ENCODE results near the gene ABCB11. TPM values are rescaled to one million over a fixed set of nuclear protein-coding genes. Genes with fewer than 3 reads are reported as not detected.

Gene ABCB11
- polyA plus RNA-seq, 1 donor, result 5.3 TPM

GRCh38 chr2:168952424-168952823 is 78.7 kb downstream of the ABCB11 start:
- H3K36me3 ChIP-seq (ENCODE audit: control insufficient read depth, insufficient read depth, low read length), result no peaks in the 10 kb centered on the region
- WGBS (ENCODE audit: insufficient coverage, low lambda C conversion rate), result 100% methylated on average over 1 of the region's 1 CpG
- no peaks in the 10 kb centered on the region for H3K4me1 ChIP-seq (ENCODE audit: control insufficient read depth, insufficient read depth, low read length)
- no peak overlapping the region for H3K4me3 ChIP-seq (ENCODE audit: low read length)
- H3K27ac ChIP-seq (ENCODE audit: low read length), result no peak overlapping the region
- DNase-seq, result no peak
- no peaks in the 10 kb centered on the region for H3K9me3 ChIP-seq (ENCODE audit: control insufficient read depth, low read depth, low read length)
- no peaks in the 10 kb centered on the region for H3K27me3 ChIP-seq (ENCODE audit: control insufficient read depth, insufficient read depth, low read length)

GRCh38 chr2:168951871-168952270 is 79.3 kb downstream of the ABCB11 start:
- WGBS (ENCODE audit: insufficient coverage, low lambda C conversion rate), result no CpG with 5 or more reads among the region's 1 CpG
- Histone ChIP-seq H3K27me3 (ENCODE audit: control insufficient read depth, insufficient read depth, low read length) (no peaks in the 10 kb centered on the region), H3K27ac (ENCODE audit: low read length) (no peak overlapping the region), H3K36me3 (ENCODE audit: control insufficient read depth, insufficient read depth, low read length) (no peaks in the 10 kb centered on the region), H3K4me3 (ENCODE audit: low read length) (no peak overlapping the region), H3K4me1 (ENCODE audit: control insufficient read depth, insufficient read depth, low read length) (no peaks in the 10 kb centered on the region), H3K9me3 (ENCODE audit: control insufficient read depth, low read depth, low read length) (no peaks in the 10 kb centered on the region)
- no peak for DNase-seq

GRCh38 chr2:168949324-168949723 is 81.8 kb downstream of the ABCB11 start:
- Histone ChIP-seq H3K4me3 (ENCODE audit: low read length) (no peak overlapping the region), H3K9me3 (ENCODE audit: control insufficient read depth, low read depth, low read length) (no peaks in the 10 kb centered on the region), H3K36me3 (ENCODE audit: control insufficient read depth, insufficient read depth, low read length) (no peaks in the 10 kb centered on the region), H3K4me1 (ENCODE audit: control insufficient read depth, insufficient read depth, low read length) (no peaks in the 10 kb centered on the region), H3K27ac (ENCODE audit: low read length) (no peak overlapping the region), H3K27me3 (ENCODE audit: control insufficient read depth, insufficient read depth, low read length) (no peaks in the 10 kb centered on the region)
- WGBS (ENCODE audit: insufficient coverage, low lambda C conversion rate), result no CpG with 5 or more reads among the region's 1 CpG
- no peak for DNase-seq

- H3K27ac ChIP-seq (ENCODE audit: low read length), result no peak overlapping the region
- 75% methylated on average over 6 of the region's 6 CpGs for WGBS (ENCODE audit: insufficient coverage, low lambda C conversion rate)
- H3K9me3 ChIP-seq (ENCODE audit: control insufficient read depth, low read depth, low read length), result no peaks in the 10 kb centered on the region
- no peaks in the 10 kb centered on the region for H3K27me3 ChIP-seq (ENCODE audit: control insufficient read depth, insufficient read depth, low read length)
- no peak for DNase-seq
- H3K4me3 ChIP-seq (ENCODE audit: low read length), result no peak overlapping the region
- no peaks in the 10 kb centered on the region for H3K4me1 ChIP-seq (ENCODE audit: control insufficient read depth, insufficient read depth, low read length)
- H3K36me3 ChIP-seq (ENCODE audit: control insufficient read depth, insufficient read depth, low read length), result no peaks in the 10 kb centered on the region
Measured at GRCh38 chr2:168948621-168949212, 82.4 kb downstream of the ABCB11 start.

- H3K27me3 ChIP-seq (ENCODE audit: control insufficient read depth, insufficient read depth, low read length), result no peaks in the 10 kb centered on the region
- no peaks in the 10 kb centered on the region for H3K9me3 ChIP-seq (ENCODE audit: control insufficient read depth, low read depth, low read length)
- H3K4me3 ChIP-seq (ENCODE audit: low read length), result no peak overlapping the region
- no peak for DNase-seq
- H3K36me3 ChIP-seq (ENCODE audit: control insufficient read depth, insufficient read depth, low read length), result no peaks in the 10 kb centered on the region
- 43% methylated on average over 2 of the region's 4 CpGs for WGBS (ENCODE audit: insufficient coverage, low lambda C conversion rate)
- no peaks in the 10 kb centered on the region for H3K4me1 ChIP-seq (ENCODE audit: control insufficient read depth, insufficient read depth, low read length)
- no peak overlapping the region for H3K27ac ChIP-seq (ENCODE audit: low read length)
Measured at GRCh38 chr2:168945508-168945907, 85.6 kb downstream of the ABCB11 start.

- H3K27ac ChIP-seq (ENCODE audit: low read length), result no peak overlapping the region
- H3K27me3 ChIP-seq (ENCODE audit: control insufficient read depth, insufficient read depth, low read length), result no peaks in the 10 kb centered on the region
- H3K36me3 ChIP-seq (ENCODE audit: control insufficient read depth, insufficient read depth, low read length), result no peaks in the 10 kb centered on the region
- WGBS (ENCODE audit: insufficient coverage, low lambda C conversion rate), result no CpG with 5 or more reads among the region's 3 CpGs
- H3K9me3 ChIP-seq (ENCODE audit: control insufficient read depth, low read depth, low read length), result no peaks in the 10 kb centered on the region
- H3K4me1 ChIP-seq (ENCODE audit: control insufficient read depth, insufficient read depth, low read length), result no peaks in the 10 kb centered on the region
- no peak for DNase-seq
- no peak overlapping the region for H3K4me3 ChIP-seq (ENCODE audit: low read length)
Measured at GRCh38 chr2:168944065-168944464, 87.1 kb downstream of the ABCB11 start.

GRCh38 chr2:168941297-168941696 is 89.8 kb downstream of the ABCB11 start:
- Histone ChIP-seq H3K4me1 (ENCODE audit: control insufficient read depth, insufficient read depth, low read length) (no peaks in the 10 kb centered on the region), H3K9me3 (ENCODE audit: control insufficient read depth, low read depth, low read length) (no peaks in the 10 kb centered on the region), H3K36me3 (ENCODE audit: control insufficient read depth, insufficient read depth, low read length) (no peaks in the 10 kb centered on the region), H3K27ac (ENCODE audit: low read length) (no peak overlapping the region), H3K4me3 (ENCODE audit: low read length) (no peak overlapping the region), H3K27me3 (ENCODE audit: control insufficient read depth, insufficient read depth, low read length) (no peaks in the 10 kb centered on the region)
- DNase-seq, result no peak

GRCh38 chr2:168939918-168940317 is 91.2 kb downstream of the ABCB11 start:
- WGBS (ENCODE audit: insufficient coverage, low lambda C conversion rate), result 96% methylated on average over 3 of the region's 4 CpGs
- no peaks in the 10 kb centered on the region for H3K9me3 ChIP-seq (ENCODE audit: control insufficient read depth, low read depth, low read length)
- no peak for DNase-seq
- H3K27me3 ChIP-seq (ENCODE audit: control insufficient read depth, insufficient read depth, low read length), result no peaks in the 10 kb centered on the region
- H3K36me3 ChIP-seq (ENCODE audit: control insufficient read depth, insufficient read depth, low read length), result no peaks in the 10 kb centered on the region
- H3K4me3 ChIP-seq (ENCODE audit: low read length), result no peak overlapping the region
- H3K27ac ChIP-seq (ENCODE audit: low read length), result no peak overlapping the region
- no peaks in the 10 kb centered on the region for H3K4me1 ChIP-seq (ENCODE audit: control insufficient read depth, insufficient read depth, low read length)

GRCh38 chr2:168939061-168939460 is 92.1 kb downstream of the ABCB11 start:
- no peak for DNase-seq
- Histone ChIP-seq H3K36me3 (ENCODE audit: control insufficient read depth, insufficient read depth, low read length) (no peaks in the 10 kb centered on the region), H3K27me3 (ENCODE audit: control insufficient read depth, insufficient read depth, low read length) (no peaks in the 10 kb centered on the region), H3K4me3 (ENCODE audit: low read length) (no peak overlapping the region), H3K9me3 (ENCODE audit: control insufficient read depth, low read depth, low read length) (no peaks in the 10 kb centered on the region), H3K4me1 (ENCODE audit: control insufficient read depth, insufficient read depth, low read length) (no peaks in the 10 kb centered on the region), H3K27ac (ENCODE audit: low read length) (no peak overlapping the region)
- WGBS (ENCODE audit: insufficient coverage, low lambda C conversion rate), result 100% methylated on average over 1 of the region's 1 CpG

GRCh38 chr2:168935810-168936581 is 95.1 kb downstream of the ABCB11 start:
- WGBS (ENCODE audit: insufficient coverage, low lambda C conversion rate), result 90% methylated on average over 2 of the region's 14 CpGs
- DNase-seq, result no peak
- no peaks in the 10 kb centered on the region for H3K4me1 ChIP-seq (ENCODE audit: control insufficient read depth, insufficient read depth, low read length)

GRCh38 chr2:168934826-168935225 is 96.3 kb downstream of the ABCB11 start:
- DNase-seq, result no peak
- WGBS (ENCODE audit: insufficient coverage, low lambda C conversion rate), result no CpG with 5 or more reads among the region's 2 CpGs
- no peaks in the 10 kb centered on the region for H3K9me3 ChIP-seq (ENCODE audit: control insufficient read depth, low read depth, low read length)
- H3K4me3 ChIP-seq (ENCODE audit: low read length), result no peak overlapping the region
- H3K27me3 ChIP-seq (ENCODE audit: control insufficient read depth, insufficient read depth, low read length), result no peaks in the 10 kb centered on the region
- no peak overlapping the region for H3K27ac ChIP-seq (ENCODE audit: low read length)
- H3K4me1 ChIP-seq (ENCODE audit: control insufficient read depth, insufficient read depth, low read length), result no peaks in the 10 kb centered on the region
- no peaks in the 10 kb centered on the region for H3K36me3 ChIP-seq (ENCODE audit: control insufficient read depth, insufficient read depth, low read length)

More at GRCh38 chr2:168935810-168936581, 95.1 kb downstream of the ABCB11 start:
- Histone ChIP-seq H3K27ac (ENCODE audit: low read length) (no peak overlapping the region), H3K27me3 (ENCODE audit: control insufficient read depth, insufficient read depth, low read length) (no peaks in the 10 kb centered on the region), H3K36me3 (ENCODE audit: control insufficient read depth, insufficient read depth, low read length) (no peaks in the 10 kb centered on the region), H3K4me3 (ENCODE audit: low read length) (no peak overlapping the region), H3K9me3 (ENCODE audit: control insufficient read depth, low read depth, low read length) (no peaks in the 10 kb centered on the region)
